Right lung (tissue), 5 donors: ENCODE data around the gene PCDHGA3. TPM values are rescaled to one million over a fixed set of nuclear protein-coding genes. Genes with fewer than 3 reads are reported as not detected.
"Not testable (repeated sequence)": the region's sequence is repeated elsewhere in the genome, so short reads cannot be mapped to it uniquely, and the experiment has no call there.

Experiments used
- DNase-seq, 2 donors: peaks; one replicate each; pipeline ENCODE4 v3.0.0-alpha.2; 2013
- polyA plus RNA-seq, 5 donors: library from polyadenylated mRNA; unstranded; fragments of 120-200 nt; gene quantifications; one replicate each; pipeline versions ENCODE4 v1.2.1 to v1.2.3, GENCODE V29; 2013; ENCODE audit warnings: inconsistent platforms in 1 of 5, low replicate concordance in 1 of 5; ENCODE audit not compliant: insufficient read length in 5 of 5, insufficient read depth in 1 of 5

The PCDHGA3 gene
- polyA plus RNA-seq, 5 donors, result 2.0 to 3.9 (median 2.8) TPM

GRCh38 chr5:141343953-141344463 lies 379 bp downstream of the PCDHGA3 start:
- no peak for DNase-seq

- DNase-seq, result no peak
These were observed 1.7 kb downstream of the PCDHGA3 start for GRCh38 chr5:141345327-141345726.

- DNase-seq, result not testable (repeated sequence)
These were observed 2.4 kb downstream of the PCDHGA3 start for GRCh38 chr5:141346017-141346416.

- DNase-seq, result no peak
These were observed 6.4 kb downstream of the PCDHGA3 start, which contains the start of gene PCDHGB1 for GRCh38 chr5:141349917-141350619. PCDHGB1 (plus strand) TSS chr5:141350099; CDS start chr5:141350261, 162 bp downstream.

GRCh38 chr5:141351591-141351990 lies 8.0 kb downstream of the PCDHGA3 start:
- DNase-seq, result no peak

- no peak for DNase-seq
These were observed 11.4 kb downstream of the PCDHGA3 start, which contains the start of gene PCDHGA4 for GRCh38 chr5:141354900-141355469. PCDHGA4 (plus strand) TSS chr5:141355021; CDS start chr5:141355108, 87 bp downstream.

GRCh38 chr5:141355641-141356040 lies 12.0 kb downstream of the PCDHGA3 start:
- no peak for DNase-seq

- DNase-seq, result no peak
These were observed 12.5 kb downstream of the PCDHGA3 start for GRCh38 chr5:141356133-141356532.

- no peak for DNase-seq
These were observed 13.3 kb downstream of the PCDHGA3 start for GRCh38 chr5:141356950-141357349.

GRCh38 chr5:141359790-141360426 lies 16.3 kb downstream of the PCDHGA3 start, which contains the start of gene PCDHGB2:
PCDHGB2 (plus strand) TSS chr5:141359994; CDS start chr5:141360136, 142 bp downstream.
- DNase-seq, result no peak

GRCh38 chr5:141360685-141361084 lies 17.1 kb downstream of the PCDHGA3 start:
- DNase-seq, result no peak

GRCh38 chr5:141362719-141363118 lies 19.1 kb downstream of the PCDHGA3 start:
- DNase-seq, result no peak

GRCh38 chr5:141363952-141364660 lies 20.5 kb downstream of the PCDHGA3 start, which contains the start of gene PCDHGA5:
PCDHGA5 (plus strand) TSS chr5:141364162; CDS start chr5:141364331, 169 bp downstream.
- DNase-seq, result no peak

GRCh38 chr5:141366016-141366896 lies 22.6 kb downstream of the PCDHGA3 start:
- no peak for DNase-seq

- no peak for DNase-seq
These were observed 26.6 kb downstream of the PCDHGA3 start, which contains the start of gene PCDHGB3 for GRCh38 chr5:141369994-141370848. PCDHGB3 (plus strand) TSS chr5:141370242; CDS start chr5:141370395, 153 bp downstream.

- no peak for DNase-seq
These were observed 28.2 kb downstream of the PCDHGA3 start for GRCh38 chr5:141371572-141372475.

GRCh38 chr5:141373673-141374317 lies 30.2 kb downstream of the PCDHGA3 start, which contains the start of gene PCDHGA6:
PCDHGA6 (plus strand) TSS chr5:141373891; CDS start chr5:141374084, 193 bp downstream.
- no peak for DNase-seq

- no peak for DNase-seq
These were observed 31.0 kb downstream of the PCDHGA3 start for GRCh38 chr5:141374627-141375026.
